IPS-20b (cell line): ENCODE results near the gene COX6A1.
A peak's percentile ranks its signal among the peaks of the same experiment; 100 is the strongest.
"Not testable (repeated sequence)": the region's sequence is repeated elsewhere in the genome, so short reads cannot be mapped to it uniquely, and the experiment has no call there.

ENCODE experiments used
- H3K27ac ChIP-seq: one replicate; pipeline ENCODE4 v1.5.1; 2013; ENCODE audit warnings: low read length
- H3K27me3 ChIP-seq: 2 replicates; pipeline ENCODE4 v1.6.1; 2013; ENCODE audit warnings: mild to moderate bottlenecking, low read length, inconsistent platforms; ENCODE audit not compliant: insufficient read depth
- H3K36me3 ChIP-seq: 2 replicates; pipeline ENCODE4 v1.6.1; 2013; ENCODE audit warnings: low read depth, mild to moderate bottlenecking, inconsistent platforms, low read length, moderate library complexity; ENCODE audit not compliant: insufficient read depth
- H3K4me1 ChIP-seq: 2 replicates; pipeline ENCODE4 v1.6.1; 2013; ENCODE audit warnings: mild to moderate bottlenecking, control low read depth, inconsistent platforms, low read length, moderate library complexity; ENCODE audit not compliant: insufficient read depth
- H3K4me3 ChIP-seq: 2 replicates; pipeline ENCODE4 v1.5.1; 2013; ENCODE audit warnings: mild to moderate bottlenecking, low read length, inconsistent platforms
- H3K9ac ChIP-seq: 2 replicates; pipeline ENCODE4 v1.6.1; 2013; ENCODE audit warnings: low read depth, mild to moderate bottlenecking, inconsistent platforms, low read length, moderate library complexity
- H3K9me3 ChIP-seq: 2 replicates; pipeline ENCODE4 v1.6.1; 2013; ENCODE audit warnings: mild to moderate bottlenecking, low read depth, low read length, inconsistent platforms; ENCODE audit not compliant: insufficient read depth

The COX6A1 gene

DNA sequence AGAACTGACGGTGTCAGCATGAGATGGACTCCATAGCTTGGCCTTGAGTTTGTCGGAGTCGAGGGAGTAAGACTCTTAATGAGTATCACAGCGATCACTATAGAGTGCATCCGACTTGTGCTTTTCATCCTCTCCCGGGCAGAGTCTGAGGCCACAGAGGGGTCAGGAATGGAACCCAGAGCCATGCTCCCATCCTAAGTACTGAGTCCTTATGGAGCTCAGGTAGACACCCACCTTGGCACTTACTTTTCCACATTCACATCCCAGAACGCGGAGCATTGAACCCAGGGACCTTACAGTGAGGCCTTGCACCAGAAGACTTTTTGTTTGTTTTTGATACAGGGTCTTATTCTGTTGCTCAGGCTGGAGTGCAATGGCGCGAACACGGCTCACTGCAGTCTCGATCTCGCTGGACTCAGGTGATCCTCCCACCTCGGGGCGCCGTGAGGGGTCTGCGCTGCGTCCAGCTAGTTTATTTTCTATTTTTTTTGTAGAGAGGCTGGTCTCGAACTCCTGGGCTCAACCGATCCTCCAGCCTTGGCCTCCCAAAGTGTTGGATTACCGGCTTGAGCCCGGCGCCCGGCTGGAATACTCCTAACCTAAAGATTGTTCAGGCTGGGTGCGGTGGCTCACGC is 32.4 kb downstream of the COX6A1 start:
- Histone ChIP-seq H3K27ac (no peak overlapping the region), H3K36me3 (peaks cover 23% of the 10 kb centered on the region), H3K27me3 (no peaks in the 10 kb centered on the region), H3K9me3 (no peaks in the 10 kb centered on the region), H3K4me1 (peaks cover 9% of the 10 kb centered on the region; the same call in 1 of the 2 replicates), H3K4me3 (peak overlapping the region; percentile 91), H3K9ac (peak overlapping the region; percentile 75; the same call in 1 of the 2 replicates)

DNA sequence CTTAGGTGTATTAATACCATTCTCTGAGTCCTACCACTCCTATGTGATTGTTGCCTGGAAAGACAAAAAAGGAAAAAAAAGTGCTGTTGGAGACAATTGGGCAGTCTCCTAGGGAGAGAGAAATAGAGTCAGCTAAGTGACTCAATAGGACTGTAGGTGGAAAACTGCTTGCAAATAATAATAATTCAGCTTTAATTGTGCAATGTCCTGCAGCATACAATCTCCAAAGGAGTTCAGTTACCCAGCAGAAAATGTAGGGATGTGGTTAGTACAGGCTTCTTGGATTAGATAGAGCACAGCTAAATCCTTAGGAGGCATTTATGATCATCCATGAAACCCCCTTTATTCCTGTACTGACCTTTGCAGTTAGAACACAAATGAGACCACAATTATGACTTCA is 34.6 kb downstream of the COX6A1 start:
- Histone ChIP-seq H3K36me3 (peaks cover 2% of the 10 kb centered on the region), H3K4me3 (no peak overlapping the region), H3K9me3 (no peaks in the 10 kb centered on the region), H3K9ac (no peak overlapping the region), H3K4me1 (peaks cover 7% of the 10 kb centered on the region; the same call in 1 of the 2 replicates), H3K27me3 (no peaks in the 10 kb centered on the region), H3K27ac (no peak overlapping the region)

DNA sequence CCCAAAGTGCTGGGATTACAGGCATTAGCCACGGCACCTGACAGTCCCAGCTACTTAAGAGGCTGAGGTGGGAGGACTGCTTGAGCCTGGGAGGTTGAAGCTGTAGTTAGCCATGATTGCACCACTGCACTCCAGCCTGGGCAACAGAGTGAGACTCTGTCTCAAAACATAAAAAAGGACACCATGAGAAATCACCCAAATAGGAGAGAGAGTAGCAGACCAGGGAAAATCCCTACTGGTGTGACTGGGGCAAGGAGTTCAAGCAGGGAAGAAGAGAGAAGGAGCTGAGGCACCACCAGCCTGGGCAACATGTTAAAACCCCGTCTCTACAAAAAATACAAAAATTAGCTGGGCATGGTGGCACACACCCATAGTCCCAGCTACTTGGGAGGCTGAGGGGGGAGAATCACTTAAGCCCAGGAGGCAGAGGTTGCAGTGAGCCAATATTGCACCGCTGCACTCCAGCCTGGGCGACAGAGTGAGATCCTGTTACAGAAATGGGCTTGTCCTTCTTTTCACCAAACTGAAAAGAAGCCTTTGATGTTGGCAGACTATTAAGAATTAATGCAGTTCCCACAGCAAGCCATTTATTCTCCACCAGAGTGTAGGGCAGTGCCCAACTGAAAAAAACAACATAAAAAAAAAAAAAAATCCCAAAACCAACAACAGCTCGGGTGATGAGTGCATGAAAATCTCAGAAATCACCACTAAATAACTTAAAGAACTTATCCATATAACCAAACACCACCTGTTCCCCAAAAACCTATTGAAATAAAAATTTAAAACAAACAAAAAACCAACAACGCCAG is 36.1 kb downstream of the COX6A1 start:
- Histone ChIP-seq H3K27ac (no peak overlapping the region), H3K9ac (no peak overlapping the region), H3K4me1 (0 out of 2 replicates have a peak, but pooled peaks cover 5% of the 10 kb centered on the region), H3K9me3 (no peaks in the 10 kb centered on the region), H3K27me3 (no peaks in the 10 kb centered on the region), H3K36me3 (no peaks in the 10 kb centered on the region), H3K4me3 (no peak overlapping the region)

DNA sequence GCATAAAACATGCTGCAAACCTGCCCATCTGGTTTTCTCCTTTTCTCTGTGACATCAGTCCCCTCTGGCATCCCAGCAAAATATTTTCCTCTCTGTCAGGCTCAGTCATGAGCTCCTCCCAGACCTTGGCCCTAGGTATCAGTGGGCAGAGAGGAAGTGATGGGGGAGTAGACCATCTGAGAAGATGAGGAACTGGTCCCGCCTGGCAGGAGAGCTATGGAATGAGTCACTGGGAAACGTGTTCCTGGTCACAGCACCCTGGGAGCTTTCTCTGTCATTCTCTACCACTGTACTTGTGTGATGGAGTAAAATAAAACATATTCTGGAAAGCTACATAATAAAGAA is 36.7 kb downstream of the COX6A1 start:
- Histone ChIP-seq H3K4me3 (no peak overlapping the region), H3K9me3 (no peaks in the 10 kb centered on the region), H3K27ac (no peak overlapping the region)

DNA sequence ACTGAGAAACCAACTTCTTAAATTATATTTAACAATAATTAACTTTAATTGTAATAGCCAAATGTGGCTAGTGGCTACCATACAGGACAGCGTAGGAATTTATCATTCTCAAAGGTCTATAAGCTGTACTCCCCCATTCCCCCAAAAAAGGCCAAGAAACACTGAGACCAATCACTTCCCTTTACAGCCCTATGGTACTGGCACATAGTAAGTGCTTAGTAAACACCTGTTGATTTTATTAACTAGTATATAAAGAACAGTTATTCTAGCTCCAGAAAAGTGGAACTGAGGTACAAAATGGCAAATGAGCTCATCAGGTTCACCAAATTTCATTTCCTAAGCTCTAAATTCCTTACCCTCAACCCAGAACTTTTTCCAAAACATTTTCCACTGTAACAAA is 37.7 kb downstream of the COX6A1 start:
- Histone ChIP-seq H3K36me3 (no peaks in the 10 kb centered on the region), H3K9ac (no peak overlapping the region), H3K27ac (no peak overlapping the region), H3K9me3 (no peaks in the 10 kb centered on the region), H3K4me3 (no peak overlapping the region), H3K27me3 (no peaks in the 10 kb centered on the region), H3K4me1 (0 out of 2 replicates have a peak, but pooled peaks cover 5% of the 10 kb centered on the region)

More for the DNA sequence above, 36.7 kb downstream of the COX6A1 start:
- Histone ChIP-seq H3K9ac (no peak overlapping the region), H3K27me3 (no peaks in the 10 kb centered on the region), H3K4me1 (0 out of 2 replicates have a peak, but pooled peaks cover 5% of the 10 kb centered on the region), H3K36me3 (no peaks in the 10 kb centered on the region)

DNA sequence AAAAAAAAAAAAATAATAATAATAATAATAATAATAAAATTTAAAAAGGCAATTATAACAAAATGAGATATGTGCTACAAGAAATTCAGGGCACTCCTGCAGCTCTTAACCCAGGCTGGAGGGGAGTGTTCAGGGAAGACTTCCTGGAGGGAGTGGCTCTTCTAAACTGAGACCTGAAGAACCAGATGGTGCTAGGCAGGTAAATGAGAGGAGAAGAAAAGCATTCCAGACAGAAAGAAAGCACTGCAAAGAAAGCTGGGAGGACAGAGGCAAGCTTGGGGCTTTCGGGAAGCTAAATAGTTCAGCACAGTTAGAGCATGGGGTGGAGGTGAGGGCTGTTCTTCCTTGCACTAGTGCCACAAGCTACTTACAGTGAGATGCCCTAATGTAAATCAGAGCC is 41.5 kb downstream of the COX6A1 start:
- Histone ChIP-seq H3K9ac (no peak overlapping the region), H3K4me3 (no peak overlapping the region), H3K4me1 (0 out of 2 replicates have a peak, but pooled peaks cover 2% of the 10 kb centered on the region), H3K9me3 (no peaks in the 10 kb centered on the region), H3K36me3 (no peaks in the 10 kb centered on the region), H3K27ac (no peak overlapping the region), H3K27me3 (no peaks in the 10 kb centered on the region)

DNA sequence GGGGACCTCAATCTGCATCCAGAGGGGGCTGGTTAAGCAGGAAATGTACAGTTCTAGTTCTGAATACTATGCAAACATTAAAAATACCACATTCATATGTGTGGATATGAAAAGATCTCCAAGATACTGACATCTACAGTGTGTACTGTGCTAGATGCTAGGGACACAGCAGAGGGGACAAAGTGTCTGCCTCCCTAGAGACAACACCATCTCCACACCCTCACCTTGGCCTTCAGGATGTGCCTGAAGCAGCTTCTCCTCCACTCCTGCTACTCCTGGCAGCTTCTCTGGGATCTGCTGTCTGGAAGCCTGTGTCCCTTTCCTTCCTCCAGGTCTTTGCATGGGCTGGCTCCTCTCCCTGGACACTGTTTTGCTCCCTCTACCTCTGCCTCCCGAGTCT is 42.3 kb downstream of the COX6A1 start:
- Histone ChIP-seq H3K36me3 (no peaks in the 10 kb centered on the region), H3K9ac (peak overlapping the region; percentile 17; the same call in 1 of the 2 replicates), H3K9me3 (no peaks in the 10 kb centered on the region), H3K27ac (no peak overlapping the region), H3K4me3 (no peak overlapping the region), H3K27me3 (no peaks in the 10 kb centered on the region), H3K4me1 (no peaks in the 10 kb centered on the region)

DNA sequence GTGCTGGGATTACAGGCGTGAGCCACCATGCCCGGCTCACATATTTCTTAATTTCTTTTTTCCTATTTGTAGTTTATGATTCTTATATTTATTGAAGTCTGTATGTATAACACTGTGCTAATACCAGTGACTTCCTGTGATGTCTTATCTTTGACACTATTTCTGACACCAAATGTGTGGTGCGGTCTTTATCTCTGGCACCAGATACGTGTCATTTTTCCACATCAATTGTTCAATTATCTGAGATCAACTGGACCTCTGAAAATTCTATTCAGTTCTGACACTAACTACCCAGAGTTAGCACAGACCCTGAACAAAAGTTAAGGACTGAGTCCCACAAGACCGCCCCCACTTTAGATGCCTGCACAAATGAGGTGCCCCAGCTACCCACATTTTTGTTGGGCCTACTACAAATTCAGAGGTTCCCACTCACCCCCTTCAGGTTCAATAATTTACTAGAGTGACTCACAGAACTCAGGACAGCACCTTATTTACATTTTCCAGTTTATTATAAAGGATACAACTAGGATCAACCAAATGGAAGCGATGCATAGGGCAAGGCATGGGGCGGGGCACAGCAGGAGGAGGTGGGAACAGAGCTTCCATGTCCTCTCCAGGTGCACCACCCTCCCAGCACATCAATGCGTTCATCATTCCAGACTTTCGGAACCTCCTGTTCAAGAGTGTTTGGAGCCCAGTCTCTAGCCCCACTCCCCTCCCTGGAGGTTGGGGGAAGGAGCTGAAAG is 43.3 kb downstream of the COX6A1 start:
- no peaks in the 10 kb centered on the region for H3K4me1 ChIP-seq
- H3K36me3 ChIP-seq, result no peaks in the 10 kb centered on the region
- H3K4me3 ChIP-seq, result no peak overlapping the region
- no peaks in the 10 kb centered on the region for H3K27me3 ChIP-seq
- no peaks in the 10 kb centered on the region for H3K9me3 ChIP-seq
- H3K27ac ChIP-seq, result no peak overlapping the region
- H3K9ac ChIP-seq, result no peak overlapping the region

DNA sequence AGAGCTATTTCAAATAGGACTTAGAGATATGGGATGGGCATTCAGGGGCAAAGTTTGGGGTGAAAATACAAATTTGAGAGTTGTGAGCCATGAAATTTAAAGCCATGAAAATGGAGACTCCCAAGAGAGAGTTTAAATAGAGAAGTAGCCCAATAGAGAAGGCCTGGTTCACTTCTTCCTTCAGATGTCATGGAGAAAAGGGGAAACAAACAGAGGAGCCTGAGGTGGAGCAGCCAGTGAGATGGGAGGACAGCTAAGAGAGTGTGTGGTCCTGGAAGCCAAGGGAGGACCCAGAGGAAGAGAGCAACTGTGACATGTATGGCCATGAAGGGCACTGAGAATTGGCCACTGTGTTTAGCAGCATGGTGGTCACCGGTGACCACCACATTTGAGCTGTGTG is 45.7 kb downstream of the COX6A1 start:
- H3K4me3 ChIP-seq, result no peak overlapping the region
- H3K27me3 ChIP-seq, result no peaks in the 10 kb centered on the region
- H3K27ac ChIP-seq, result no peak overlapping the region
- no peaks in the 10 kb centered on the region for H3K4me1 ChIP-seq
- H3K36me3 ChIP-seq, result no peaks in the 10 kb centered on the region
- no peak overlapping the region for H3K9ac ChIP-seq
- H3K9me3 ChIP-seq, result no peaks in the 10 kb centered on the region

DNA sequence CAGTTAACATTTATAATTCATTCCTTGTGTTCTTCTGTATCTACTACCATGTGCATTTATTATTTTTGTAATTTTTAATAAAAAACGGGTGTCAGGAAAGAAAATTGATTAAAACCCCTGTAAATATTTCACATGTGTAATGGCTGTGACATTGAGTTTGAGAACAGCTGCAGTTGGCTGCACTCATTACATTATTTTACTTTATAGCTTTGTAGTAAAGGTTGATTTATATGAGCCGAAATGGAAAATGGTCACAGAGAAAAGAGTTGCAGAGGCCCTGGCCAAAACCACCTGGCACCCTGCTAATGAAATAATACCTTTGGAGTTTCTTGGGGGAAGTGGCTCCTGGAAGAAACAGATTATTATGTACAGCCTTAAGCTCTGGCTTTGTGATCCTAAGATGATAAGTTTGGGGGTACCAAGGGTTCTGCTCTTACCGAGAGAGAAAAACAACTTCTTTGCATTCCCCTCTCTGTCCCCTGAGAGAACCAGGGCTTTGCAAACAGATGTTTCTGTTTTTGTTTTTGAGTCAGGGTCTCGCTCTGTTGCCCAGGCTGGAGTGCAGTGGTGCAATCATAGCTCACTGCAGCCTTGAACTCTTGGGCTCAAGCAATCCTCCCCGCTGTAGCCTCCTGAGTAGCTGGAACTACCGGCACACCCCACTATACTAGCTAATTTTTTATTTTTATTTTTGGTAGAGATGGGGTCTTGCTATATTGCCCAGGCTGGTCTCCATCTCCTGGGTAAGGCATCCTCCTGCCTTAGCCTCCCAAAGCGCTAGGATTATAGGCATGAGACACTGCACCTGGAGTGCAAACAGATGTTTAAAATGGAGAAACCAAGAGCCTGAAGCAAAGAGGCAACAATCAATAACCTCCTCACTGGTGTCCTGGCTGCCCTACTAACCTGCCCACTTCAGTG is 48.3 kb downstream of the COX6A1 start:
- no peaks in the 10 kb centered on the region for H3K4me1 ChIP-seq
- peaks cover 9% of the 10 kb centered on the region; the same call in 1 of the 2 replicates for H3K36me3 ChIP-seq
- H3K9ac ChIP-seq, result no peak overlapping the region
- no peak overlapping the region for H3K4me3 ChIP-seq
- no peak overlapping the region for H3K27ac ChIP-seq
- no peaks in the 10 kb centered on the region for H3K27me3 ChIP-seq
- H3K9me3 ChIP-seq, result no peaks in the 10 kb centered on the region

DNA sequence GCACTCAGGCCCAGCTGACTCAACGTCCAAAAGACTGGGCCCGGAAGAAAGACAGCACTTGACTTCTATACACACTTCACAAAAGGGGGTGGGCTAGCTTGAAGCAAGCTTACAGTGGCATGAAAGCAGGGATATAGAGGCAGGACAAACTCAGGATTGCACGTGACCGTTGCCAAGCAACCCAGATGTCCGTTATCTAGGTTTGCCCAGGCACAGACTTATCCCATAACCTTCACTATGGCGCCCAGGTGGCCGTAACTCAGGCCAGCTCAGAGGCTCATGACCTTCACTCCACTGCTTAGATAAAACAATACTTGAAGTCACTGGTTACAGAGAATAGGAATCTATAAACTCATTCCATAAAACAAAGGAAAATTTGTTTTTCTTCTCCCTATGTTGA is 49.6 kb downstream of the COX6A1 start:
- H3K36me3 ChIP-seq, result peaks cover 13% of the 10 kb centered on the region
- H3K9ac ChIP-seq, result not testable (repeated sequence)

More for the DNA sequence above, 49.6 kb downstream of the COX6A1 start:
- H3K9me3 ChIP-seq, H3K27me3 ChIP-seq, H3K4me3 ChIP-seq, H3K27ac ChIP-seq, H3K4me1 ChIP-seq: not testable (repeated sequence)
